Measurements from ENCODE around the gene FOXP3.

The FOXP3 gene

DNA sequence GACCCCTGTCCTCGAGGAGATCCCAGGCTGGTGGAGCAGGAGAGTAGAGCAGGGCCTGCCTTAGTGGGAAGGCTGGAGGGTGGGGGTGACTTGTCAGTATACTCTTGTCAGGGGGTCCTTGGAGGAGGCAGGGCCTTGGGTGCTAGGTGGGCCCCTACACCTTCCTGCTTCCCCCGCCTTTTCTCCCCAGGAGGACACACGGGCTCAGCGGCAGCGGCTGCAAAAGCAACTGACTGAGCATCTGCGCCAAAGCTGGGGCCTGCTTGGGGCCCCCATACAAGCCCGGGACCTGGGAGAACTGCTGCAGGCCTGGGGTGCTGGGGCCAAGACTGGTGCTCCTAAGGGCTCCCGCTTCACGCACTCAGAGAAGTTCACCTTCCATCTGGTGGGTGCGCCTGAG is 18.0 kb downstream of the FOXP3 start:
- TF ChIP-seq, protein P1, sequence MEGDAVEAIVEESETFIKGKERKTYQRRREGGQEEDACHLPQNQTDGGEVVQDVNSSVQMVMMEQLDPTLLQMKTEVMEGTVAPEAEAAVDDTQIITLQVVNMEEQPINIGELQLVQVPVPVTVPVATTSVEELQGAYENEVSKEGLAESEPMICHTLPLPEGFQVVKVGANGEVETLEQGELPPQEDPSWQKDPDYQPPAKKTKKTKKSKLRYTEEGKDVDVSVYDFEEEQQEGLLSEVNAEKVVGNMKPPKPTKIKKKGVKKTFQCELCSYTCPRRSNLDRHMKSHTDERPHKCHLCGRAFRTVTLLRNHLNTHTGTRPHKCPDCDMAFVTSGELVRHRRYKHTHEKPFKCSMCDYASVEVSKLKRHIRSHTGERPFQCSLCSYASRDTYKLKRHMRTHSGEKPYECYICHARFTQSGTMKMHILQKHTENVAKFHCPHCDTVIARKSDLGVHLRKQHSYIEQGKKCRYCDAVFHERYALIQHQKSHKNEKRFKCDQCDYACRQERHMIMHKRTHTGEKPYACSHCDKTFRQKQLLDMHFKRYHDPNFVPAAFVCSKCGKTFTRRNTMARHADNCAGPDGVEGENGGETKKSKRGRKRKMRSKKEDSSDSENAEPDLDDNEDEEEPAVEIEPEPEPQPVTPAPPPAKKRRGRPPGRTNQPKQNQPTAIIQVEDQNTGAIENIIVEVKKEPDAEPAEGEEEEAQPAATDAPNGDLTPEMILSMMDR (IDR thresholded peaks at IDR 0.05), result no peak

DNA sequence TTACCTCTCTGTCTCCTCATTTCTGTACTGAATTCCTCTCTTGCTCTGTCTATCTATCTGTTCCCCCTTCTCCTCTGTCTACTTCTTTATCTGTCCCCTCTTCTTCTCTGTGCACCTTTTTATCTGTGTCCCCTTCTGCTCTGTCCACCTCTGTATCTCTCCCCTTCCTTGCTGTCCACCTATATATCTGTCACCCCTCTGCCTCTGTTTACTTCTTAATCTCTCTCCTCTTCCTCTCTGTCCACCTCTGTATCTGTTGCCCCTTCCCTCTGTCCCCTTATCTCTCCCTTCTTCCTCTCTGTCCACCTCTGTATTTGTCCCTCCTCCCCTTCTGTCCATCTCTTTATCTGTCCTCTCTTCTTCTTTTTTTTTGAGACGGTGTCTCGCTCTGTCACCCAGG is 20.3 kb downstream of the FOXP3 start:
- TF ChIP-seq, protein P1 (IDR thresholded peaks at IDR 0.05), result no peak

DNA sequence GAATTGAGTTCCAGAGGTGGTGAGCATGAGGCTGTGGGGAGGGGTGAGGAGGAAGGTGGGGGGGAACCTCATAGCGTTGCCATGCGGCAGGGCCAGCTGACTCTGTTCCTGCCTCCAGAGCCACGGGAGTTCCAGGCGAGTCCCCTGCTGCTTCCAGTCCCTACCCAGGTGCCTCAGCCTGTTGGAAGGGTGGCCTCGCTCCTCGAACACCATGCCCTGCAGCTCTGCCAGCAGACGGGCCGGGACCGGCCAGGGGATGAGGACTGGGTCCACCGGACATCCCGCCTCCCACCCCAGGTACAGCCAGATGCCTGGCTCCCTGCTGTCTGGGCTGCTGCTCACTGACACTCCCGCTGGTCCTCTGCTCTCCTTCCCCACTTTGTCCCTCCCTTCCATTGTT is 21.3 kb downstream of the FOXP3 start:
- TF ChIP-seq, protein P1 (IDR thresholded peaks at IDR 0.05), result no peak

DNA sequence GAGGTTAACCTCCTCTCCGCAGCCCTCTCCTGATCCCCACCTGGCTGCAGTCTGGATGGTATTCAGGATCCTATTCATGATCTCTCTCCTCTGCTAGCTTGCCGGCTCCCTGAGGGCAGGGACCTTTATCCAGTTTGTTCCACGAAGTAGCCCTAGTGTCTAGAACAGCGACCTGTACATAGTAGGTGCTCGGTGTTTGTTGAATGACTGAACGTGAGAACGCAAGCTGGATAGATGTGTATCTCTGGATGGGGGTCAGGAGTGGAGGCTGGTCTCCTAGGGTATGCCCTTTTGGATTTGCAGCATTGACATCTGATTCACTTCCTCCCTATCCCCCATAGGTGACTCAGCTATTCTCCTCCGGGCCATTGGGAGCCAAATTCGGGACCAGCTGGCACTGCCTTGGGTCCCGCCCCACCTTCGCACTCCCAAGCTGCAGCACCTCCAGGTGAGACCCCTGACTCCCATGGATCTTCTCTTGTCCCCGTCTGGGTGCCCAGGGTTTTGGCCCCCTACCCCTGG is 21.9 kb downstream of the FOXP3 start:
- TF ChIP-seq, protein P1 (IDR thresholded peaks at IDR 0.05), result no peak

DNA sequence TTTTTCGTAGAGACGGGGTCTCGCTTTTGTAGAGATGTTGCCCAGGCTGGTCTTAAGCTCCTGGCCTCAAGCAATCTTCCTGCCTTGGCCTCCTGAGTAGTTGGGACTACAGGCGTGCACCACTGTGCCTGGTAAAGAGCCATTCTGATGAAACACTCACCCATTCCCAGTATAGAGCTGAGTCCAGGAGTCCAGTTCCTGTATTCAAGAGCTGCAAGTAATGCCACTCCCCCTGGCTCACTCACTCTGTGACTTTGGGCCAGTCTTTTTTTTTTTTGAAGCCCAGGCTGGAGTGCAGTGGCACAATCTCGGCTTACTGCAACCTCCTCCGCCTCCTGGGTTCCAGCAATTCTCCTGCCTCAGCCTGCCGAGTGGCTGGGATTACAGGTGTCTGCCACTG is 25.8 kb downstream of the FOXP3 start:
- TF ChIP-seq, protein P1 (IDR thresholded peaks at IDR 0.05), result no peak

DNA sequence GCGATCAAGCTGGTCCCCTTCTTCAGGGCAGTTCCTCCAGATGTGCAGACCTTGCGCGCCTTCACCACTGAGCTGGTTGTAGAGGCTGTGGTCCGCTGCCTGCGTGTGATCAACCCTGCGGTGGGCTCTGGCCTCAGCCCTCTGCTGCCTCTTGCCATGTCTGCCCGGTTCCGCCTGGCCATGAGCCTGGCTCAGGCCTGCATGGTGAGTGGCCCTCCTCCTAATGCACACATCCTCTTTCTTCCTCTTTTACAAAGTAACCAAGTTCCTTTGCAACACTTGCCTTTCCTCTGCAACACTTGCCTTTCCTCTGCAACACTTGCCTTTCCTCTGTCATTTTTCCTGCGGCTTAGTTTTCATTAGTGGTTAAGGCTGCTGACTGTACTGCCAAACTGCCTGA is 27.4 kb downstream of the FOXP3 start:
- TF ChIP-seq, protein P1 (IDR thresholded peaks at IDR 0.05), result no peak

DNA sequence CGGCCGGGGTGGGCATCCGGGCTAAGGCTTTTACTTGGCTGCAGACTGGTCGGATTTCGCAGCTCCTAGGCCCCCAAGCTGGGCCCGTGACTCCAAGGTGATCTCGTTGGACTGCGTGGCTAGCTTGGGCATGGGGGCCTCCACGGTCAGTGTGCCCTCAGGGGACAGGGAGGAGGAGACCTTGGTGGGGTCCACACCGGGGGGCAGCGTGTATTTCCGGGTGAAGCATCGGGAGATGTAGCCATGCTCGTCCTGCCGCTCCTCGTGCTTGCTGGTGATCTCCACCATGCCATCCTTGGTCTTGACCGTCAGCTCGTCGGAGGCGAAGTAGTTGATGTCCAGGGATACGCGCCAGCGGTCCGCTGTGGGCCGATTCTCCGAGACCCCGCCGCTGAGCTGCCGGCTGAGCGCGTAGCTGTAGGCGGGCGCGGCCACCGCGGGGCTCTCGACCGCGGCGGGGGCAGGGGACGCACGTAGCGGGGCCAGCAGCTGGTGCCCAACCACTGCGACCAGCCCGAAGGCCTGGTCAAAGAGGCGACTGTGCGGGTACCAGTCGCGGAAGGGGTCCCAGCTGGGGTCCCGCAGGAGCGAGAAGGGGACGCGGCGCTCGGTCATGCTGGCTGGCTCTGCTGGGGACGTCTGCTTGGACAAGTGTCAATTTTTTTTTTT is 30.5 kb downstream of the FOXP3 start:
- TF ChIP-seq, protein P1 (IDR thresholded peaks at IDR 0.05), result no peak

DNA sequence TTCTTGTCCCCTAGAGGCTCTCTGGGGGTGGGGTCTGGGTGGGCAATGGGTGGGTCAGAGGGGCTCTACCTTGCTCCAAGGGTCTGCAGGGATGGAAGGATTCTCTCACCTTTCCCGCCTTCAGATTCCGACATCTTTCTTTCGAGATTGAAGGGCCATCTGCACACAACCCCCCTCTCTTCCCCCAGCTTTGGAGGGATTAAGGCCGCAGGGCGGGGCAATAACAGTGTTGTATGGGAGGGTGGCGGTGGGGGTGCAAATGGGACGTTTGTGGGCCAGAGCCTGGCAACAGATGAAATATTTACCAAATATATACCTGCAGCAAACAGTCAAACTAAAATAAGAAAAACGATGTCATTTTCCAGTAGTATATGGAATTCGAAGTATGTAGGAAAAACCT is 31.3 kb downstream of the FOXP3 start, which contains the start of gene CACNA1F:
Gene CACNA1F, minus strand, starts transcription at position 165 of the 400 bp plus-strand sequence. Its CDS starts 31 bp downstream, at position 134.
- TF ChIP-seq, protein P1 (IDR thresholded peaks at IDR 0.05), result no peak
